HepG2 (cell line): ENCODE data around the gene ALS2. TPM values are rescaled to one million over a fixed set of nuclear protein-coding genes. Genes with fewer than 3 reads are reported as not detected.

Source experiments
- ATAC-seq: fragments of 200-7000 bp; cut with Tn5 transposase; 3 replicates; pipeline ENCODE4 v1.9.1; 2020; ENCODE audit warnings: mild to moderate bottlenecking, moderate library complexity
- BruUV-seq: library from RNA; stranded (reverse); fragments of 400-500 nt; replicated peaks from 2 replicates; lab custom pipeline; 2021; lab: Mats Ljungman, UMichigan
- CTCF ChIA-PET: fragments of 300-600 bp; formaldehyde crosslinking; extraction: SDS; loops from one replicate; lab custom pipeline; 2021; ENCODE audit warnings: low total read pairs, inconsistent platforms, low intra/inter-chr PET ratio; lab: Yijun Ruan, JAX
- POLR2A ChIA-PET: fragments of 350-600 bp; sonication (Branson Sonifier 250); formaldehyde crosslinking; loops from one replicate; lab custom pipeline; 2020; ENCODE audit warnings: antibody characterized with exemption, inconsistent platforms; lab: Yijun Ruan, JAX
- DNase-seq: peaks from one replicate; pipeline ENCODE4 v3.0.0-alpha.2; 2015; ENCODE audit warnings: low spot score
- FAIRE-seq: peaks from 3 replicates; lab custom pipeline; 2011; peaks lifted over from hg19 to GRCh38; lab: Jason Lieb, UNC
- H2AFZ ChIP-seq: one replicate; pipeline ENCODE4 v1.6.1; 2011; ENCODE audit warnings: low read length, inconsistent platforms
- H3K27ac ChIP-seq: fragments of 300-600 bp; 3 replicates; pipeline ENCODE4 v1.8.0; 2011; ENCODE audit warnings: mixed run types, mild to moderate bottlenecking, mixed read lengths, low read length, inconsistent platforms; ENCODE audit not compliant: insufficient read depth; ENCODE audit errors: extremely low read length
- H3K27me3 ChIP-seq, 2 experiments: fragments of 200-600 bp in 1 of 2; 2 replicates in 1 of 2; 3 replicates in 1 of 2; pipeline versions ENCODE4 v1.6.0 to v1.8.0; 2011; ENCODE audit warnings: low read length in 2 of 2, mild to moderate bottlenecking in 2 of 2, moderate library complexity in 2 of 2, inconsistent platforms in 1 of 2; ENCODE audit not compliant: insufficient read depth in 2 of 2, control insufficient read depth in 1 of 2
- H3K36me3 ChIP-seq, 2 experiments: fragments of 200-600 bp in 1 of 2; replicated peaks in 1 of 2; 2 replicates in 1 of 2; 3 replicates in 1 of 2; pipeline versions ENCODE4 v1.5.1 to v1.8.0; 2011; ENCODE audit warnings: low read length in 2 of 2, inconsistent platforms in 1 of 2; ENCODE audit not compliant: insufficient read depth in 2 of 2, control insufficient read depth in 1 of 2
- H3K4me1 ChIP-seq: 2 replicates; pipeline ENCODE4 v1.5.1; 2012; ENCODE audit warnings: low read length, inconsistent platforms; ENCODE audit not compliant: insufficient read depth
- H3K4me2 ChIP-seq: 2 replicates; pipeline ENCODE4 v1.6.0; 2011; ENCODE audit warnings: low read depth, low read length, inconsistent platforms
- H3K4me3 ChIP-seq, 3 experiments: fragments of 200-600 bp in 1 of 3; sonication (generic), shearing (Covaris generic) in 1 of 3; replicated peaks in 1 of 3; 2 replicates each; pipeline ENCODE4 v1.5.1; 2011 to 2016; ENCODE audit warnings: low read length in 3 of 3, inconsistent platforms in 2 of 3, low read depth in 2 of 3, mild to moderate bottlenecking in 2 of 3, control low read depth in 1 of 3, mixed read lengths in 1 of 3; ENCODE audit not compliant: insufficient read depth in 1 of 3
- H3K79me2 ChIP-seq: one replicate; pipeline ENCODE4 v1.6.1; 2011; ENCODE audit warnings: low read length, inconsistent platforms; ENCODE audit not compliant: insufficient read depth
- H3K9ac ChIP-seq: 2 replicates; pipeline ENCODE4 v1.6.0; 2011; ENCODE audit warnings: mild to moderate bottlenecking, low read depth, low read length, inconsistent platforms; ENCODE audit not compliant: insufficient read depth
- H3K9me3 ChIP-seq: 2 replicates; pipeline ENCODE4 v1.5.1; 2012; ENCODE audit warnings: mild to moderate bottlenecking, low read length
- H4K20me1 ChIP-seq: 2 replicates; pipeline ENCODE4 v1.6.0; 2011; ENCODE audit warnings: inconsistent platforms, mild to moderate bottlenecking, low read length, moderate library complexity; ENCODE audit not compliant: insufficient read depth
- CENPX ChIP-seq: sonication (generic); formaldehyde crosslinking; IDR thresholded peaks from 2 replicates; pipeline ENCODE4 v1.9.0; 2021; ENCODE audit warnings: mild to moderate bottlenecking, missing genetic modification reagents, moderate library complexity
- FOXA3 ChIP-seq: IDR thresholded peaks from 2 replicates; pipeline ENCODE4 v1.6.1; 2016; ENCODE audit warnings: missing genetic modification reagents, missing compliant biosample characterization
- MLLT10 ChIP-seq: sonication (generic); formaldehyde crosslinking; IDR thresholded peaks from 2 replicates; pipeline ENCODE4 v1.4.0; 2020; ENCODE audit warnings: missing genetic modification reagents
- MTA1 ChIP-seq: sonication (generic); formaldehyde crosslinking; IDR thresholded peaks from 2 replicates; pipeline ENCODE4 v1.4.0; 2020; ENCODE audit warnings: missing genetic modification reagents, mild to moderate bottlenecking, borderline replicate concordance
- NR2F6 ChIP-seq, 2 experiments: IDR thresholded peaks; 2 replicates each; pipeline ENCODE4 v1.6.1; 2016; ENCODE audit warnings: antibody characterized with exemption in 1 of 2, mild to moderate bottlenecking in 1 of 2
- SCMH1 ChIP-seq: sonication (generic); formaldehyde crosslinking; IDR thresholded peaks from 2 replicates; pipeline ENCODE4 v1.9.0; 2021; ENCODE audit warnings: missing genetic modification reagents, mild to moderate bottlenecking, borderline replicate concordance
- ZNF121 ChIP-seq: sonication (generic); formaldehyde crosslinking; IDR thresholded peaks from 2 replicates; pipeline ENCODE4 v1.5.0; 2020; ENCODE audit warnings: mild to moderate bottlenecking, missing genetic modification reagents
- ZNF264 ChIP-seq: sonication (generic); formaldehyde crosslinking; IDR thresholded peaks from 2 replicates; pipeline ENCODE4 v1.4.0; 2020; ENCODE audit warnings: missing genetic modification reagents
- ZNF274 ChIP-seq: sonication (generic); formaldehyde crosslinking; IDR thresholded peaks from 2 replicates; pipeline ENCODE4 v1.5.1; 2020; ENCODE audit warnings: mild to moderate bottlenecking, missing genetic modification reagents
- ZNF747 ChIP-seq: sonication (generic); formaldehyde crosslinking; IDR thresholded peaks from 2 replicates; pipeline ENCODE4 v1.8.1; 2023; ENCODE audit warnings: missing genetic modification reagents, mild to moderate bottlenecking, borderline replicate concordance
- WGBS: methylation state at CpG from one replicate; pipeline ENCODE4 v1.1.6; 2017; ENCODE audit warnings: low lambda C conversion rate; 5-methylcytosine and 5-hydroxymethylcytosine counted together
- in situ Hi-C: cut with HindIII; loops from 2 replicates; pipeline ENCODE4 v1.10.0; 2017; ENCODE audit warnings: low pct_unique_long_range_greater_than_20kb; ENCODE audit not compliant: extremely low pct_ligation_motif_present
- intact Hi-C: fragments of 100-400 bp; cut with micrococcal nuclease; formaldehyde crosslinking; loops from one replicate; pipeline ENCODE4 v1.10.0; 2022; ENCODE audit not compliant: unreplicated experiment
- polyA plus RNA-seq, 8 experiments: library from polyadenylated mRNA; depleted of rRNA in 3 of 8; stranded (reverse) in 7 of 8; unstranded in 1 of 8; fragments of >200 nt; fragmentation: Illumina TruSeq in 4 of 8; extraction: Trizol in 4 of 8; gene quantifications; 2 replicates each; pipeline versions ENCODE4 v1.2.1 to v1.2.3, GENCODE V29; 2011 to 2016; ENCODE audit warnings: low read depth in 4 of 8, missing spikeins in 1 of 8, mixed read lengths in 1 of 8; ENCODE audit not compliant: insufficient read depth in 1 of 8
- total RNA-seq, 5 experiments: library from RNA; depleted of rRNA; stranded (reverse); fragments of >200 nt; fragmentation: Illumina TruSeq; extraction: Trizol; gene quantifications; 2 replicates each; pipeline ENCODE4 v1.2.3, GENCODE V29; 2016; ENCODE audit warnings: low read depth in 1 of 5
- TF ChIP-seq, protein P1 (sequence below): sonication (generic); formaldehyde crosslinking; IDR thresholded peaks from 2 replicates; pipeline ENCODE4 v1.4.0; 2020; ENCODE audit warnings: missing genetic modification reagents
- TF ChIP-seq, protein P2 (sequence below): sonication (generic); formaldehyde crosslinking; IDR thresholded peaks from 2 replicates; pipeline ENCODE4 v1.5.1; 2020; ENCODE audit warnings: mild to moderate bottlenecking, missing genetic modification reagents
- TF ChIP-seq, protein P3 (sequence below): sonication (generic); formaldehyde crosslinking; IDR thresholded peaks from 2 replicates; pipeline ENCODE4 v1.8.0; 2022; ENCODE audit warnings: missing genetic modification reagents, mild to moderate bottlenecking, borderline replicate concordance

ALS2 gene
- total and polyA plus RNA-seq, 2 of the 13 experiments (the other 11 are each of a cell fraction or from before 2014, with no cell fraction given), result 12.7 to 19.3 TPM

DNA sequence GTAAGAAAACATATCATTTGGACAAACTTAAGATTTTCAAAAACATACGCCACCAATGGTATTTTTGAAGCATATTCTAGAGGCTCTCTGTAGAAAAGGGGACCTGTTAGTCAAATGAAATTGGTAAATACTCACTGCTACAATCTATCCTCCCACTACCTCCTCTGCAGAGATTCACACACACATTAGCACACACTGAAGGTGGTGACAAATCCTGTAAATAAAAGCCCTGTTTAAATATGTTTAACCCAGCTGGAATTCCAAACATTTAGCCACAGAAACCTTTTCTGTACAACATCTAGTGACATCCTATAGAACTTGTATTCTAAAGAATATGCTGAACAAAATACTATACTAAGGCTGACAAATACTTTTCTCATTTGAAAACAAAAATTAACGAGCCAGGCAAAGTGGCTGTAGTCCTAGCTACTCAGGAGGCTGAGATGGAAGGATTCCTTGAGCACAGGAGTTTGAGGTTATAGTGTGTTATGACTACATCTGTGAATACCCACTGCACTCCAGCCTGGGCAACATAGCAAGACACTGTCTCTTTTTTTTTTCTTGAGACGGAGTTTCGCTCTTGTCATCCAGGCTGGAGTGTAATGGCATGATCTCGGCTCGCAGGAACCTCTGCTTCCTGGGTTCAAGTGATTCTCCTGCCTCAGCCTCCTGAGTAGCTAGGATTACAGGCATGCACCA is 25.9 kb downstream of the ALS2 start:
- intact Hi-C loops (no loop called here), in situ Hi-C loops (no loop called here)
- Histone ChIP-seq H3K27ac (no peak overlapping the region), H3K27me3 (no peaks in the 10 kb centered on the region), H3K4me1 (peaks cover 46% of the 10 kb centered on the region), H2AFZ (no peak overlapping the region), H3K9me3 (no peaks in the 10 kb centered on the region), H3K9ac (no peak overlapping the region), H3K4me3 (no peak overlapping the region), H4K20me1 (no peaks in the 10 kb centered on the region), H3K4me2 (peak overlapping the region; percentile 15; the same call in 1 of the 2 replicates), H3K36me3 (no peaks in the 10 kb centered on the region), H3K79me2 (no peaks in the 10 kb centered on the region)
- ATAC-seq, result peak; percentile 94
- 88% methylated on average over 6 of the region's 6 CpGs for WGBS
- DNase-seq, result peak; percentile 79
- FAIRE-seq, result no peak
- BruUV-seq, result no TSS peak
- POLR2A ChIA-PET, result interaction anchor here (1.4 kb wide), 1 partner anchor 26 kb away, joined by 8 read pairs; the partner anchor contains the start of gene ALS2
- CTCF ChIA-PET, result no interaction called here
- TF ChIP-seq, protein P1, sequence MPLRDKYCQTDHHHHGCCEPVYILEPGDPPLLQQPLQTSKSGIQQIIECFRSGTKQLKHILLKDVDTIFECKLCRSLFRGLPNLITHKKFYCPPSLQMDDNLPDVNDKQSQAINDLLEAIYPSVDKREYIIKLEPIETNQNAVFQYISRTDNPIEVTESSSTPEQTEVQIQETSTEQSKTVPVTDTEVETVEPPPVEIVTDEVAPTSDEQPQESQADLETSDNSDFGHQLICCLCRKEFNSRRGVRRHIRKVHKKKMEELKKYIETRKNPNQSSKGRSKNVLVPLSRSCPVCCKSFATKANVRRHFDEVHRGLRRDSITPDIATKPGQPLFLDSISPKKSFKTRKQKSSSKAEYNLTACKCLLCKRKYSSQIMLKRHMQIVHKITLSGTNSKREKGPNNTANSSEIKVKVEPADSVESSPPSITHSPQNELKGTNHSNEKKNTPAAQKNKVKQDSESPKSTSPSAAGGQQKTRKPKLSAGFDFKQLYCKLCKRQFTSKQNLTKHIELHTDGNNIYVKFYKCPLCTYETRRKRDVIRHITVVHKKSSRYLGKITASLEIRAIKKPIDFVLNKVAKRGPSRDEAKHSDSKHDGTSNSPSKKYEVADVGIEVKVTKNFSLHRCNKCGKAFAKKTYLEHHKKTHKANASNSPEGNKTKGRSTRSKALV (CRISPR knock-in tag), result no peak
- TF ChIP-seq MTA1 (CRISPR knock-in tag) (no peak), CENPX (CRISPR knock-in tag) (no peak), FOXA3 (CRISPR knock-in tag) (peak; percentile 75), NR2F6 (IDR thresholded peaks at IDR 0.05) (peak; percentile 69), NR2F6 (CRISPR knock-in tag; IDR thresholded peaks at IDR 0.05) (peak; percentile 51; the same call in 1 of the 2 replicates), ZNF264 (CRISPR knock-in tag) (no peak), MLLT10 (CRISPR knock-in tag) (no peak), ZNF747 (CRISPR knock-in tag) (0 out of 2 replicates have a peak, but pooled peaks have one; percentile 27), ZNF274 (CRISPR knock-in tag) (no peak), ZNF121 (CRISPR knock-in tag) (peak; percentile 97), SCMH1 (CRISPR knock-in tag) (no peak)
- TF ChIP-seq, protein P2, sequence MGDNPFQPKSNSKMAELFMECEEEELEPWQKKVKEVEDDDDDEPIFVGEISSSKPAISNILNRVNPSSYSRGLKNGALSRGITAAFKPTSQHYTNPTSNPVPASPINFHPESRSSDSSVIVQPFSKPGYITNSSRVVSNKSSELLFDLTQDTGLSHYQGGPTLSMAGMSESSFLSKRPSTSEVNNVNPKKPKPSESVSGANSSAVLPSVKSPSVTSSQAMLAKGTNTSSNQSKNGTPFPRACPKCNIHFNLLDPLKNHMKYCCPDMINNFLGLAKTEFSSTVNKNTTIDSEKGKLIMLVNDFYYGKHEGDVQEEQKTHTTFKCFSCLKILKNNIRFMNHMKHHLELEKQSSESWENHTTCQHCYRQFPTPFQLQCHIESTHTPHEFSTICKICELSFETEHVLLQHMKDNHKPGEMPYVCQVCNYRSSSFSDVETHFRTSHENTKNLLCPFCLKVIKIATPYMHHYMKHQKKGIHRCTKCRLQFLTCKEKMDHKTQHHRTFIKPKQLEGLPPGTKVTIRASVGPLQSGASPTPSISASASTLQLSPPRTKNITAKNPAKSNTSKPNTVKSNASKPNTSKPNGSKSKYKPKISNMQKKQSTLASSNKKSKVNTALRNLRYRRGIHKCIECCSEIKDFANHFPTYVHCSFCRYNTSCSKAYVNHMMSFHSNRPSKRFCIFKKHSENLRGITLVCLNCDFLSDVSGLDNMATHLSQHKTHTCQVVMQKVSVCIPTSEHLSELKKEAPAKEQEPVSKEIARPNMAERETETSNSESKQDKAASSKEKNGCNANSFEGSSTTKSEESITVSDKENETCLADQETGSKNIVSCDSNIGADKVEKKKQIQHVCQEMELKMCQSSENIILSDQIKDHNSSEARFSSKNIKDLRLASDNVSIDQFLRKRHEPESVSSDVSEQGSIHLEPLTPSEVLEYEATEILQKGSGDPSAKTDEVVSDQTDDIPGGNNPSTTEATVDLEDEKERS (CRISPR knock-in tag), result no peak
- TF ChIP-seq, protein P3, sequence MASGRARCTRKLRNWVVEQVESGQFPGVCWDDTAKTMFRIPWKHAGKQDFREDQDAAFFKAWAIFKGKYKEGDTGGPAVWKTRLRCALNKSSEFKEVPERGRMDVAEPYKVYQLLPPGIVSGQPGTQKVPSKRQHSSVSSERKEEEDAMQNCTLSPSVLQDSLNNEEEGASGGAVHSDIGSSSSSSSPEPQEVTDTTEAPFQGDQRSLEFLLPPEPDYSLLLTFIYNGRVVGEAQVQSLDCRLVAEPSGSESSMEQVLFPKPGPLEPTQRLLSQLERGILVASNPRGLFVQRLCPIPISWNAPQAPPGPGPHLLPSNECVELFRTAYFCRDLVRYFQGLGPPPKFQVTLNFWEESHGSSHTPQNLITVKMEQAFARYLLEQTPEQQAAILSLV (CRISPR knock-in tag), result no peak
